AG09319 (cell line): ENCODE data around the gene PIP5K1C.
"Not testable (repeated sequence)": the region's sequence is repeated elsewhere in the genome, so short reads cannot be mapped to it uniquely, and the experiment has no call there.

ENCODE experiments used
- DNase-seq: peaks from one replicate; pipeline ENCODE4 v3.0.0-alpha.2; 2010; ENCODE audit warnings: low read depth; ENCODE audit errors: extremely low read depth
- TF ChIP-seq, protein P1 (sequence below): IDR thresholded peaks from 2 replicates; pipeline ENCODE4 v1.5.1; 2011; ENCODE audit warnings: low read depth, mild to moderate bottlenecking, inconsistent platforms, low read length, moderate library complexity

The PIP5K1C gene

GRCh38 chr19:3649888-3650287 lies 50.4 kb downstream of the PIP5K1C start:
- TF ChIP-seq, protein P1, sequence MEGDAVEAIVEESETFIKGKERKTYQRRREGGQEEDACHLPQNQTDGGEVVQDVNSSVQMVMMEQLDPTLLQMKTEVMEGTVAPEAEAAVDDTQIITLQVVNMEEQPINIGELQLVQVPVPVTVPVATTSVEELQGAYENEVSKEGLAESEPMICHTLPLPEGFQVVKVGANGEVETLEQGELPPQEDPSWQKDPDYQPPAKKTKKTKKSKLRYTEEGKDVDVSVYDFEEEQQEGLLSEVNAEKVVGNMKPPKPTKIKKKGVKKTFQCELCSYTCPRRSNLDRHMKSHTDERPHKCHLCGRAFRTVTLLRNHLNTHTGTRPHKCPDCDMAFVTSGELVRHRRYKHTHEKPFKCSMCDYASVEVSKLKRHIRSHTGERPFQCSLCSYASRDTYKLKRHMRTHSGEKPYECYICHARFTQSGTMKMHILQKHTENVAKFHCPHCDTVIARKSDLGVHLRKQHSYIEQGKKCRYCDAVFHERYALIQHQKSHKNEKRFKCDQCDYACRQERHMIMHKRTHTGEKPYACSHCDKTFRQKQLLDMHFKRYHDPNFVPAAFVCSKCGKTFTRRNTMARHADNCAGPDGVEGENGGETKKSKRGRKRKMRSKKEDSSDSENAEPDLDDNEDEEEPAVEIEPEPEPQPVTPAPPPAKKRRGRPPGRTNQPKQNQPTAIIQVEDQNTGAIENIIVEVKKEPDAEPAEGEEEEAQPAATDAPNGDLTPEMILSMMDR: no peak
- no peak for DNase-seq

GRCh38 chr19:3648037-3648905 lies 52.0 kb downstream of the PIP5K1C start:
- DNase-seq: no peak
- TF ChIP-seq, protein P1: no peak

DNA sequence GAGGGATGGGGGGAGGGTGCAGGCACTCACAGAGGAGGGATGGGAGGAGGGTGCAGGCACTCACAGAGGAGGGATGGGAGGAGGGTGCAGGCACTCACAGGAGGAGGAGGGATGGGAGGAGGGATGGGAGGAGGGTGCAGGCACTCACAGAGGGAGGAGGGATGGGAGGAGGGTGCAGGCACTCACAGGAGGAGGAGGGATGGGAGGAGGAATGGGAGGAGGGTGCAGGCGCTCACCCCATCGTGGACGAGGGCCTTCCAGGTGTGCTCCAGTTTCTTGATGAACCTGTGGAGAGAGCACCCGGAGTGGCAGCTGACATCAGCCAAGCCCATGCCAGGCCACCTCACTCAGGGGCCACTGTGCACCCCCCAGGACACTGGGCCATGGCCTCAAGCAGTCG lies 53.2 kb downstream of the PIP5K1C start:
- DNase-seq: not testable (repeated sequence)

GRCh38 chr19:3646336-3647092 lies 53.8 kb downstream of the PIP5K1C start:
- TF ChIP-seq, protein P1: no peak

GRCh38 chr19:3645726-3646125 lies 54.5 kb downstream of the PIP5K1C start:
- no peak for DNase-seq
- TF ChIP-seq, protein P1: no peak

More at GRCh38 chr19:3646336-3647092, 53.8 kb downstream of the PIP5K1C start:
- DNase-seq: no peak

- TF ChIP-seq, protein P1: no peak
Measured at GRCh38 chr19:3645067-3645396, 55.2 kb downstream of the PIP5K1C start.

DNA sequence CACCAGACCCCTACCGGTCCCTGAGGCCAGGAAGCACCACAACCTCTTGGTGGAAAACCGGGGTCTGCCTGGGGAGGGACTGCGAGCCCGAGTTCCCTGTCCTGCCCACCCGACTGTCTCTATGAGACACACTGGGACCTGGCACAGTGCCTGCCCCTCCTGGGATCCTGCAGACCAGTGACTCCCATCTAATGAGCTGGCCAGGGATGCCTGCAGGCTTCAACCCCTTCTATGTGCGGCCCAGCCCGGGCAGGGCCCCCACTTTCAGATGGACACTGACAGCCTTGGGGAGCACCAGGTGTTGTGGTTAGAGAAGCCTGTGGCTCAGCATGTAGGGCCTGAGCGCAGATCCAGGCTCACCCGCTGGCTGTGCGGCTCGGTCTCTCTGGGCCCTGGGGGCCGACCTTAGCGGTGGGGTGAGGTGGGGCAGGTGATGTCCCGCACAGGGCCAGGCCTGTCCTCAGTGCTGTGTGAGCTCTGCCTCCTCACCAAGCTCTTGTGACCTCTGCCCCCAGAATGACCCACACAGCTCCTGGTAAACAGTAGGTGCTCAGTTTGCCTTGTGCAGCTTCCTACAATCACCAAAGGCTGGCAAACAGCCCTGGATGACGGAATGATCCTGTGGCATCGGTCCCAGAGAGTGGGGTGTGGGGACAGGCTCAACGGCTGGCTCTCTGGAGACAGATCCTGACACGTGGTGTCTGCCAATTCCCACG lies 55.8 kb downstream of the PIP5K1C start:
- no peak for DNase-seq
- TF ChIP-seq, protein P1: no peak

More at GRCh38 chr19:3645067-3645396, 55.2 kb downstream of the PIP5K1C start:
- DNase-seq: no peak
